Measurements from ENCODE around the gene KCNMB1.
"Not testable (repeated sequence)": the region's sequence is repeated elsewhere in the genome, so short reads cannot be mapped to it uniquely, and the experiment has no call there.

Gene KCNMB1

DNA sequence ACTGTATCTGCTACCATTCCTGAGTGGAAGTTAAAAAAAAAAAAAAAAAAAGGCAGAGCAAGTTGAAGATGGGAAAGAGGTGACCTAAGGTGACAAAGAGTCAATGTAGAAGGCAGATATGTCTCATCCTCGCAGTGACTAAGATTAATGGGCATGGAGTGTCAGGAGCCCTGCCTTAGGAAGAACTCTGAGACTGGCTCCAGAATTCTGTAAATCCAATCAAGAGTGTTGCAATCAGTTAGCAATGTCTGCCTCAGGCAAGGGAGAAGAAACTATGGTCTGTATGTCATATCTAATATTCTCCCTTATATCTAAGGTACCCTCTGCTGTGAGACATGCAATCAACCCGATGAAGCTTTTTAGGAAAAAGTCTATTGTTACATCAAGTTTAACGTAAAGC, 24.7 kb upstream of the KCNMB1 start:
- DNase-seq, result no peak

DNA sequence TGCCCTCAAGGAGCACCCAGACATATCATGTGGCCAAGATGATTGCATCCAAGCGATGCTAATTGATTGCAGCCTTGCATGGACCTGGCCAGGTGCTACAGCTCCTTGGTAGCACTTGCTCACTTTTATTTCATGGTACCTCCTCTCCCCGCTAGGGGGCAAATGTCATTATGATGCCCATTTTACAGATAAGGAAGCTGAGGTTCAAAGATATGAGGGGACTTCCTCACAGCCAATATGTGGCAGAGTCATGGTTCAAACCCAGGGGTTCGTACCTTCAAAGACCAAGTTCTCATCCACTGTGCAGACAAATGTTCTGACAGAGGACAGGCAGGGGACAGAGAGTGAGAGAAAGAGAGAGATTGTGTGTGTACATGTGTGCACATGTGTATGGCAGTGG, 21.9 kb upstream of the KCNMB1 start:
- DNase-seq, result no peak

DNA sequence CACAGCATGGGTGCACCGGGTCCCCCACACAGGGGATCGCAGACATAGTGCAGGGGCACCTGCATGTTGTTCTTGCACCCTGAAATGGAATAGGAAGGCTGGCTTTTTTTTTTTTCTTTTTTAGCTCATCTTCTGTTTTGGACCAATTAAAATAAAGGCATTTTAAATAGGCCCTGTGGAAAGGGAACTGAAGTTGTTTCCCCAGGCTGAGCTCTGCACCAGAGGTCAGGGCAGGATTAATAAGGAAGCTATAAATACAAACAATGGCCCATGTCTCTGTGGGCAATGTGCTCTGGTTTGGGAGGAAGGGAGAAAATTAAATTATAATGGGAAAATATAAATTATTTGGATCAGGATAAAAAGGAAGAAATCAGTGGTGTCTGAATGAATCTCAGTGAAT, 21.2 kb upstream of the KCNMB1 start:
- no peak for DNase-seq

DNA sequence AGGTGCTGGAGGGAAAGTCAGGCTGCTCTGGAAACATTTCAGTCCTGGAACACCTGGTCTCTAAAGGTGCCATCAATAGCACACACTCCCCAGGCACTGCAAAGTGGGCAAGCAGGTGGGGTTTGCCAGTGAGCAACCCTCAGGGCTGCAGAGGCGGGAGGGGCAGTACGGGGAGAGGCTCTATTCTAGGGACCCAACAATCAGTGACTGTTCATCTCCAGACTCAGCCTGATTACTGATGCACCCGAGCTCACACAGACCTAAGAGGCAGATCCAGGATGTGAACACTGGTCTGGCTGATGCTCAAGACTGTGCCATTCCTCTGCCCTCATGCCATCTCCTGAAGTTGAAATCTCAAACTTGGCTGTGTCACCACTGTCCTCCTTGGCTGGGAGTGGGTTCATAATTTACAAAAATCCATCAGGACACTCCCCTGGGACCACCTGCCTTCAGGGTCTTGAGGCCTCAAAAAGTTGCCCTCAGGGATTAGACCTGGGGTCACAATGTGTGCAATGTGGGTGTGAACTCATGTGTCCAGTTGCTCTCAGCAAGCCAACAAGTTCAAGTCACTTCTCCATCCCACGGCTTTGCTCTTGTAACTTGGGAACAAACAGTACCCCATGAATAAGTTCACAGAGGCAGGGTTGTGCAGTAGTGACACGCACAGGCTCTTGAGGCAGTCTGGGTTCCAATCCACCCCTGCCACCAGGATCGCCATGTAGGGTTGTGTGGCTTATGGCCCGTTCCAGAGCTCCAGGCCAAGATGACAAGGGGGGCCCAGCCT, 19.9 kb upstream of the KCNMB1 start:
- DNase-seq, result no peak

DNA sequence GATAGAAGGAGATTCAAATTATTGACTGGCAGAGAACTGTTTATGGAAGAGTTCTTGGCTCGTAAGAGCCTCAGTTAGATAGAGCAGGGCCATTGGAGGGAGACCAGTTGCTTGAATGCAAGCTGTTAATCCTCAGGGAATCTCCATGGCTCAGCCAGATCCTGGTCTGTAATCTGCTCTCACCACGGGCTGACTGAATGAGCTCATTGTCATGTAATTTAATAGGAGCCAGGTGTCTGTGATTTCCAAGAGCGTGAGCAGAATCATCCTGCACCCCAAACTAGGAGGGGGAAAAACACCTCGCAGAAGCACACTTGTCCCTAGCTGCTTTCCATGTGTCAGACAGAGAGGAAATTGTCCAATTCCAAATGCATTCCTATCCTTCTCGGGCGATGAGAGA, 19.1 kb upstream of the KCNMB1 start:
- DNase-seq, result peak; percentile 75

DNA sequence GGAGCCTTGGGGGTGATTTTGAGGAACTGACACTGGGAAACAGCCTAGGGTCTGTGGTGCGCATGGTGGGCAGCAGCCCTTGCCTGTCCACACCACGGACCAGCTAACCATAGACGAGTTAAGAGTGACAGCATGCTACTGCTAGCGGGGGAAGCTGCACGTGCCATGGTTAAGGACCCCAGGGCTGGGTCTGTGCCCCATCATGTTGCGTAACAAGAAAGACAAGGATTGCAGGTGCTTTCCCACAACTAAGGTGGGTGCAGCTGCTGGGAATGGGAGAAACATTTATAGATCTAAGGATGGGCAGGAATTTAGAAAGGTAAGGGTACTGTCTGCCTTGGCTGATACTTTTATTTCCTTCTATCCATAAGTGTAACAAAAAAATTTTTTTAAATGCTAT, 17.9 kb upstream of the KCNMB1 start:
- DNase-seq, result no peak

DNA sequence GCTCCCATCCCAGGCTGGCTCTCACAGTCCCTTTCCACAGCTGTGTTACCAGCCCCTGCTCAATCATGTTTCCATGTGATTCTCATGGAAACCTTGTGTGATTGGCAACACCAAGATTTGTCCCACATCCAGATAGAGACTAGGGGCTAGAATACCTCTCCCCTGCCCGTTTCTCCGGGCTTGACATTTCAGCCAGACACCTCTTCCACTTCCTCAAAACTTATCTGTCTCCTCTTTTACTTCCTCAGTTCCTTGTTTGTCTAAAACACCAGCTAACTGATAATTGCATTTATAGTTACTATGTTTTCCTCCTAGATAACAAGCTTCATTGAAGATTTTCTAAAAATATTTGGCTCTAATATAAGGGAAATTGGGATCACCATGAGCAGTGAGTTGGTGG, 16.6 kb upstream of the KCNMB1 start:
- DNase-seq, result no peak

DNA sequence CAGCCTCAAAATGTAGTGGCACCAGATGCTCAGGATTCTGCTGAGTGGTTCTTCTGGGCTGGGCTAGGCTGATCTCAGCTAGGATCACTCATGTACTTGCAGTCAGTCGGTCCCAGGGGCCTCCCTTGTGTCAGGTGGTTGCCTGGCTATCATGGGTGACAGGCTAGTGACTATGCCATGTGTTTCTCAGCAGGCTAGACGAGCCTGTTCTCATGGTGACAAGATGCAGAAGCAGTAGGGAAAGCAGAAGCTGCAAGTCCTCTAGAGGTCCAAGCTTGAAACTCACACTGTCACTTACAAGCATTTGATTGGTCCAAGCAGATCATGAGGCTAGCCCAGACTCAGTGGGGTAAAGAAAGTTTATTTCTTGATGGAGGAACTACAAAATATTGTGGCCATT, 15.2 kb upstream of the KCNMB1 start:
- no peak for DNase-seq

DNA sequence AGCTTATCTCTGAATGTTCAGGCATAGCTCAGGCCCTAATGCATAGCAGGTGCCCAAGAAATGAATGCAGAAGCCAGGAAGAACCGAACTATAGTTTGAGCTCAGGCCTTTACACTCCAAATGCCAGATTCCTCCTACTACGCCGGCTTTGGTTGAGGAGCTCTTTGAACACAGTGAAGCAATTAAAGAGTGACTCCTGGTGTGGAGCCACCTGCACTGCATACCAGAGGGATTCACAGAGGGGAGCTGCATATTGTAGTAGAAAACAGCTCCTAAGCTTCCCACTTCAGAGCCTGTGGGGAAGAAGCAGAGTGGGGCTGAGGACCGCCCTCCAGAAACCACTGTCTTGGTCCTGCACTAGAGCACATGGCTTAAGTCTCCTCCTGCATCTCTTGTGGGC, 14.5 kb upstream of the KCNMB1 start:
- DNase-seq, result no peak

DNA sequence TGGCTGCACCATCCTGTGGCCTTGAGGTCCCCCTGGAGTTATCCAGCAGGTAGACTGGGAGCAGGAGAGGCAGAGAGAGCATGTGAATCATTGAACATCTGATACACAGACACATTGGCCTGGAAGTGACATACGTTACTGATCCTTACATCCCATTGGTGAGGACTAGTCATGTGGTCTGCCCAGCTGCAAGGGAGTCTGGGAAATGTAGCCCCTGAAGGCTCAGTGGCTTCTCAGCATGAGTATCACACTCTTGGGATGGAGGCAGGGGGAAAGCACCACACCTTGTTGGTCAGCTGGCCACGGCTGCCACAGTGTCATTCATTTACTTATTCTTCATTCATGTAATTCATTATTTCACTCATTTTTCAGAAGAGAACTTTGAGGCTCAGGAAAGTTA, 13.3 kb upstream of the KCNMB1 start:
- no peak for DNase-seq

DNA sequence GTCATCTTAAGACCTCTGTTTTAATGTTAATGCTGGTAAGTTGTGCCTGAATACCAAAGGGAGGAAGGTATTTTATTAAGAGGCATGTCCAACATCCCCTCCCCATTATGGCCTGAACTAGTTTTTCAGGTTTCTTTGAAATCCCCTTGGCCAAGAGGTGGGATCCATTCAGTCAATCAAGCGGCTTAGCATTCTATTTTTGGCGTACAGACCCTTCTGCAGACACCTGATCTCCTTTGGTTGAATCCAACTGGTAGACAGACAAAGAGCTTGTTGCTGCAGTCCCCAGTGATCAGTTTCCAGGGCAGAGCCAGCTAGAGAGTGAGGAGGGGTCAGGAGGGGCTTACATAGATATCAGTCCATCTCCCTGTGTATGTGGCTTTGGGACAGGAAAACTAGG, 7.9 kb upstream of the KCNMB1 start:
- DNase-seq, result no peak

DNA sequence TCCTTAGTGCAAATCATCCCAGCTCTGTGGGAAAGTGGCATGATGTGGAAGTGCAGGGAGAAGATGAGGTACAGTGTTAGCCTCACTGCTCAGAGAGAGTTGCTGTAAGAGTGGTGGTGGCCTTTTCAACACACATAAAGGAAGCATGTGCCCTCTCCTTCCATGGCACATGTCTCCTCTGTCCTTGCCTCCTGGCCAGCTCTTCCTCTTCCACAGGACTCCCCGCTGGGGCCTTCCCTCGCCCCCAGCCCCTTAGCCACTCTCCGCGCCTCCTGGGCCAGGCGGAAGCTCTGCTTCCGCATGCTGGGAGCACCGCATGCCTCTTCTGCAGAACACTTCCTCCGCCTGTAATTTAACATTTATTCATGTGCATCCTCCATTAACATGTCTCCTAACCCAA, 4.8 kb upstream of the KCNMB1 start:
- peak; percentile 32 for DNase-seq

DNA sequence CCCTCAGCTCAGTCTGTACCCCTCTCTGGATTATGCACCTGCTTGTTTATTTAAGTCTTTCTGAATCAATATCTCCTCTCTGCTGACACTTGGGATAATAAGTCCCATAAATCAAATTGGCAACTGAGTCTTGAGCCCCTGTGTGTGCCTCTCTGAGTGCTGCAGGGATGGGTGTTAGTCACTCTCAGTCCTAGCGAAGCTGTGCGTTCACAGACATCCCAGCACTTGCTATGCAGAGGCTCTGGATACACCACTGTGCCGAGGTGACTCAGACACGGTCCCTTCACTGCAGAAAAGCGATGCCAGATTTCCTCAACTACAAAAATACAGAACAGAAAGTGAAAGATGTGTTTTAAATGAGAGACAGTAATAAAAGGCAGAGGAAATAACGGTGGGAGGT, 4.1 kb upstream of the KCNMB1 start:
- DNase-seq, result peak; percentile 21

DNA sequence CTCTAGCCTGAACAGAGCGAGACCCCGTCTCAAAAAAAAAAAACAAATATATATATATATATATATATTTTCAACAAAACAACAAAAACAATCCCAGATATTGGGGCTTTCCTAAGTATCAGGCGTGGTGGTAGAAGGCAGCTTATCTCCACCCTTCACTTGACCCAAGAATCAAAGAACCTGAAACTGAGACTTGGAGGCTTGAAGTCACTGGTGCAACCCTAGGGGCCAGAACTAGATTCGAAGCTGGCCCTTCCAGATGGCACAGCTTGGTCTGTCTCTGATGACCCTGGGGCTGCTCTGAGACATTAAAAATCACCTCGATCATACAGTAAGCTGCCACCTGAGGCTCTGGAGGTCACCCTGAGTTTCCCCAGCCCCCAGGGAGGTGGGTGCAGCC, 1.3 kb upstream of the KCNMB1 start:
- DNase-seq, result no peak

DNA sequence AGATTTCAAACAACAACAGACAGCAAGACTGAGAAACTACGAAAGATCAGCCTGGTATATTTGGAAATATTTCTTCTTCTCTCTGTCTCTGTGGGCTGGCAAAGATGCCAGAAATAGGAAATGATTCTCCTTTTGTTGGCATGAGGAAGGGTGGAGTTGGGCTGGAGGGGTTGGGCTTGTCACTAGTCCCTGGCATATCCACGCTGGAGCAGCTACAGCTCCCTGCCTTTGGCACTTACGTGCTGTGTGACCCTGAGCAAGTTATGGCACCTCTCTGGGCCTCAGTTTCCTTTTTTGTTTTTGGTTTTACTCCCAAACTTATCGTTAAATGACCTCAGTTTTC, 354 bp upstream of the KCNMB1 start:
- no peak for DNase-seq

DNA sequence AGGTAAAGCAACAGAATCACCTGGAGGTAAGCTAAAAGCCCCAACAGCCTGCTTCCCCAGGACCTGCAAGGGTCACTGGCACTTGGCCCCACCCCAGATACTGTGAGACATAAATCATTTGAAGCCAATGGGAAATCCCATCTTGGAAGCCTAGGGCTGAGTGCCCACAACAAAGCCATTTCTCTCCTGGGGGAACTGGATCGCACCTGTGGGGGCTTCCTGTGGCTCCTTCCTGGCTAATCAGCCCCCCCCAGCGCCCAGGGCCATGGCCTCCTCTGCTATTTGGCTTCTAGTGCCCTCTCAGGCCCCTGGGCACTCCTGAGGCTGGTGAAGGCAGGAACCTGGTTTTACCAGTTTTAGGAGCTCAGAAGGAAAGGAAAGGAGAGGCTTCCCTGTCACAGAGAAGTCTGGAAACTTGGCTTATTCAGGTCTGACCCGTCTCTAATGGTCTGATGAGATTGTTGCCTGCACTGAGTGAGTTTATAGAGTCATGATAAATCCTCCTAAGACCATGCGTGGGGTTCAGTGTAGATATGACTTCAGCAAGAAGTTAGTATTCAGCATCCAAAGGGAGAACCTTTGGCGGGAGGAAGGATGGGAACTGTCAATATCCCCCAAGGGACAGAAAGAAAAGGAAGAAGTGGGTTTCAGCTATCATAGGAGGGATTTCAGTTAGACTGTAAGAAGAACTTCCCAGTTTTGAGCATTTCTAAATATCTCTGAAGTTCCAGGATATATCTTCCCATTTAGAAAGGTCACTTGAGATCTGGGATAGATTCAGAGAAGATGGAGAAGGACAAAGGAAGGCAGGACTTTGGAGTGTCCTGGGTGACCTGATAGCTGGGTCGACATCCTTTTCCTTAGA, 1.2 kb downstream of the KCNMB1 start:
- DNase-seq, result no peak

DNA sequence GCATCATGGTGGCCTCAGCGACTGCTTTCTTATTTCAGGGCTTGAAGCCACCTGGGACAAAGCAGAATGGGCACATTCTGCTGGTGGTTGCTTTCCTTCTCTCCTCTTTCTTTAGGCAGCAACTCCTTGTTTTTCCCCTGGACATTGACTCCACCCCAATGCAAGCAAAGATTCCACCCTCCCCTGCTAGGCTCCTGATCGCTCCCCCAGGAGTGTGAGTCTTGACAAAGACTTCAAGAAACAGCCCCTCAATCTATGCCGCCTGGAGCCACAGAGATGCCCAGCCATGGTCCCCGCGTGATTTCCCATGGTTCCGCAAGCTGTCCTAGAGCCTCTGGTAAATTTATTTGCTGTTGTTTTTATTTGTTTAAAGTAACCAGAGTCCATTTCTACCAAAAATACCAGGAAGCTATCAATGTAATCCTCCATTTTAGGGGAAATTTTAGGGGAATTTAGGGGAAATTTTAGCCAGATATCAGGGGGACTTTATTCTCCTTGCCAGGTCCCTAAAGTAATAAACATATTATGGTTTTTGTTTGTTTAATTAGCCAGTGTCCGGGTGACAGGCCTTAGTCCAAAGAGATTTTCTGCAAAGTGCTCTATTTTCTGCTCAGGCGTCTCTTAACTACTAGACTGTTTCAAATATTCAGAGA, 2.3 kb downstream of the KCNMB1 start:
- DNase-seq, result no peak

DNA sequence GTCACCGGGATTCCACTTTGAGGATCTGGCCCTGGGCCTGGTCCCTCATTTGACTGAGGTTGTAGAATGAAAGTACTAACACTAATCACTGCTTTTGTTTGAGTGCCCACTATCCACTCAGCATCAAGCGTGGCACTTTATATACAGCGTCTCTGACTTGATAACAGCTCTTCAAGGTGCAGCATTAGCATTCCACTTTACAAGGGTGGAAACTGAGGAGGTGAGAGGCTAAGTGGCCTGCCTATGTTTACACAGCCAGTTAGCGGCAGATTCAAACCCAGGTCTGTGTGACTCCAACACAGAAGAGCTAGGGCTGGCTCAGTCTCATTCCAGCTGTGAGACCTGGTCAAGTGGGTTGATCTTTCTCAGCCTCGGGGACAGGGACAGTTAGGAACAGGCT, 5.9 kb downstream of the KCNMB1 start:
- DNase-seq, result no peak

DNA sequence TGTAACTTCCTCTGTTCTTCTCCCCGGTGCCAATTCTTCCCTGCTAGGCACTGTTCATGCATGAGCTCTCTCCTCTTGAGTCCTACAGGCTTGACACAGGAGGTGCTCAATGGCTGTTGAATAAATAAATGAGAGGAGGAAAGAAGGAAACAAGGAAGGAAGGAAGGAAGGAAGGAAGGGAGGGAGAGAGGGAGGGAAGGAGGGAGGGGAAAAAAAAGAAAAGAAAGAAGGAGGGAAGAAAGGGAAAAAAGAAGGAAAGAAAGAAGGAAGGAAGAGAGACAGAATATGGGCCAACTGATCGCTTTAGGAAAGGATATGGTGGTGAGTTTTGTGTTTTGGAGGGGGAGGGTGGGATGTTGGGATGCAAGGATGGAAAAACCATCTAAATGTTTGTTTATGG, 6.4 kb downstream of the KCNMB1 start:
- DNase-seq, result no peak

DNA sequence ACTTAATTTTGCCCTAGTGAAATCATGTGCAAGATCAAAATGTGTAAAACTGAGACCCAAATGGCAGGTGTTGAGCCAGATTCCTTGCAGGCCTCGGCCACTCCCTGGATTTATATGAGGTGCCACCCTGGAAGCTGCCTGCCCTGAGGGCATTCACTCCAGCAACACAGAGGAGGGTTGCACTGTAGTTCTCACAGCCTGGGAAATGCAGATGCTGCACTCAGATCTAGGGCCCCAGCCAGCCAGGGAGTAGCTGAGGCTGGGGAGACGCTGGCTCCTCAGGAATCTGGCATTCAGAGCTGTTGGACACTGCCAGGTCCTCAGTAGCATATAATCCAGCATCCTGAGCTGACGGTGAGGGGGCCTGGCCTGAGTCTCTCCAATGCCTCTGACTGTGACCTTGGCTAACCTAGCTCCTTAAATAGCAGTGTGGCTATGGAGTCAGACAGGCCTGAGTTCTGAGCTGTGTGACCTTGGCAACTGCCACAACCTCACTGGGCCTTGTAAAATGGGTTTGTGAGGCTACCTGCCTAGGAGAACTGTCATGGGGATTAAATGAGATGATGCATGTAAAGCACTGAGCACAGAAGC, 8.7 kb downstream of the KCNMB1 start:
- no peak for DNase-seq

DNA sequence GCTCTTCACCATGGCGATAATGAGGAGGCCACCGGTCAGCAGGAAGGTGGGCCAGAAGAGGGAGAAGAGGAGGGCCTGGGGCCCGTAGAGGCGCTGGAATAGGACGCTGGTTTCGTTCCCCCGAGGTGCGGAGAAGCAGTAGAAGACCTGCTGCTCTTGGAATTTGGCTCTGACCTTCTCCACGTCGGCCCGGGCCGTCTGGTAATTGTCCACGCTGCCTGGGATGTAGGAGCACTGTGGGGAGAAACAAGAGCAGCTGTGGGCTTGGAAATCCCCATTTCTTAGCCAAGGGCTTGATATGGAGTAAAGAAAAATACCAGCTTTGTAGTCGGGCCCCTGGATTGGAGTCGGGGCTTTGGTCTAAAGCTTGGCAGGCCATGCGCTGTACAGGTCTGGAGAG, 10.4 kb downstream of the KCNMB1 start:
- DNase-seq, result no peak

DNA sequence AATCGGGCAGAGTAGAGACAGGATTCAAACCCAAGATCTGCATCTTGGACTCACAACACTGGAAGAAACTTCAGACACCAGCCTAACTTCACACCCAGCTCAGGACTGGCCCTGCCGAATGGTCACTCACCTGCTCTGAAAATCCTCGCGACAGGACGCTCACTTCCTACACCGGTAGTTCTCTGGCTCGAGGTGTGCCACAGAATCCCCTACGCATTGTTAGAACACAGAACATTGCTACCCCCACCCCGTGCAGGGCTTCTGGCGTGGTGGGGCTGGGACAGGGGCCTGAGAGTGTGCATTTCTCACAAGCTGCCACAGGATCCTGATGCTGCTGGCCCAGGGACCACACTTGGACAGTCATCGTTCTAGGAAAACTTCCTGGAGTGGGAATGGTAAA, 12.1 kb downstream of the KCNMB1 start:
- DNase-seq, result no peak

DNA sequence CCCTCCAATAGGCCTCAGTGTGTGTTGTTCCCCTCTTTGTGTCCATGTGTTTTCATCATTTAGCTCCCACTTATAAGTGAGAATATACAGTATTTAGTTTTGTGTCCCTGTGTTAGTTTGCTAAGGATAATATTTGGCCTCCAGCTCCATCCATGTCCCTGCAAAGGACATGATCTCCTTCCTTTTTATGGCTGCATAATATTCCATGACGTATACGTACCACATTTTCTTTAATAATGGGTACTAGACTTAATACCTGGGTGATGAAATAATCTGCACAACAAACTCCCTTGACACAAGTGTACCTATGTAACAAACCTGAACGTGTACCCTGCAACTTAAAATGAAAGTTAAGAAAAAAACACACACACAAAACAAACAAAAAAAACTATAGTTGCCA, 12.6 kb downstream of the KCNMB1 start:
- DNase-seq, result not testable (repeated sequence)

DNA sequence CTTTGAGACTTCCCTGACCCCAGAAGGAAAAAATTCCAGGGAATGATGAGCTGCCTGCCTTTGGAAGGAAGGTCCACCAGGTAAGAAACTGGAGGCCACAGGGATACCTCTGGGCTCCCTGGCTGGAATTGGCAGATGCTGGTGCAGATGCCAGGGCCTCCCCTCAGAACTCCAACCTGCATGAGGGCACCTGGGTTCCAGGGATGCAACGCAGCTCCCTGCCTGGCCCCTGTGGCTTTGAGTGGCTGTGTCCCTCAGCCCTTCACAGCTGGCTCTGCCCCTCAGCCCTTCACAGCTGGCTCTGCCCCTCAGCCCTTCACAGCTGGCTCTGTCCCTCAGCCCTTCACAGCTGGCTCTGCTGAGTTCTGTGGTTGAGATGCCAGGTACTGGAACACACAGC, 13.9 kb downstream of the KCNMB1 start:
- no peak for DNase-seq
